ENCODE measurements around the gene JMJD4.

The JMJD4 gene

GRCh38 chr1:227778401-227778947 lies 43.4 kb upstream of the JMJD4 start:
- ChIA-PET CTCF (interaction anchor here (0.6 kb wide), 1 partner anchor 153 kb away, joined by 4 read pairs; no protein-coding TSS in a partner anchor), POLR2A (no interaction called here)
- no peak for DNase-seq
- no peak overlapping the region for H3K4me3 ChIP-seq (ENCODE audit: control insufficient read depth in 1 of 7, extremely low read depth in 1 of 7, insufficient read depth in 4 of 7, low read depth in 2 of 7, low read length in 6 of 7)
- peaks cover 7 to 30% (median 18%) of the 10 kb centered on the region in 4 experiments for H3K36me3 ChIP-seq (ENCODE audit: control insufficient read depth in 4 of 4, insufficient read depth in 4 of 4, low read length in 3 of 4)
- H3K27me3 ChIP-seq (replicated peaks in 2 of 5; ENCODE audit: control insufficient read depth in 4 of 5, insufficient read depth in 5 of 5, low read length in 4 of 5), result no peaks in the 10 kb centered on the region
- no peaks in the 10 kb centered on the region for H3K4me1 ChIP-seq (ENCODE audit: control extremely low read depth in 1 of 4, control insufficient read depth in 4 of 4, insufficient read depth in 4 of 4, low read length in 3 of 4)
- H3K27ac ChIP-seq (ENCODE audit: insufficient read depth in 1 of 2, low read depth in 1 of 2, low read length in 2 of 2, poor library complexity in 1 of 2, severe bottlenecking in 2 of 2), result no peak overlapping the region
- WGBS (ENCODE audit: insufficient coverage), result 93% methylated on average over 8 of the region's 8 CpGs
- no peaks in the 10 kb centered on the region for H3K9me3 ChIP-seq (ENCODE audit: control extremely low read depth in 1 of 5, control insufficient read depth in 4 of 5, insufficient read depth in 2 of 5, low read depth in 1 of 5, low read length in 4 of 5)

GRCh38 chr1:227777646-227778045 lies 42.5 kb upstream of the JMJD4 start:
- Histone ChIP-seq H3K27me3 (replicated peaks in 2 of 5; ENCODE audit: control insufficient read depth in 4 of 5, insufficient read depth in 5 of 5, low read length in 4 of 5) (no peaks in the 10 kb centered on the region), H3K9me3 (ENCODE audit: control extremely low read depth in 1 of 5, control insufficient read depth in 4 of 5, insufficient read depth in 2 of 5, low read depth in 1 of 5, low read length in 4 of 5) (no peaks in the 10 kb centered on the region), H3K36me3 (ENCODE audit: control insufficient read depth in 4 of 4, insufficient read depth in 4 of 4, low read length in 3 of 4) (peaks cover 7 to 30% (median 18%) of the 10 kb centered on the region in 4 experiments), H3K27ac (ENCODE audit: insufficient read depth in 1 of 2, low read depth in 1 of 2, low read length in 2 of 2, poor library complexity in 1 of 2, severe bottlenecking in 2 of 2) (no peak overlapping the region), H3K4me3 (ENCODE audit: control insufficient read depth in 1 of 7, extremely low read depth in 1 of 7, insufficient read depth in 4 of 7, low read depth in 2 of 7, low read length in 6 of 7) (no peak overlapping the region), H3K4me1 (ENCODE audit: control extremely low read depth in 1 of 4, control insufficient read depth in 4 of 4, insufficient read depth in 4 of 4, low read length in 3 of 4) (no peaks in the 10 kb centered on the region)
- CTCF ChIA-PET, result no interaction called here
- POLR2A ChIA-PET, result no interaction called here
- DNase-seq, result no peak
- no CpG with 5 or more reads among the region's 4 CpGs for WGBS (ENCODE audit: insufficient coverage)

GRCh38 chr1:227777156-227777555 lies 42.1 kb upstream of the JMJD4 start:
- H3K9me3 ChIP-seq (ENCODE audit: control extremely low read depth in 1 of 5, control insufficient read depth in 4 of 5, insufficient read depth in 2 of 5, low read depth in 1 of 5, low read length in 4 of 5), result no peaks in the 10 kb centered on the region
- CTCF ChIA-PET, result no interaction called here
- POLR2A ChIA-PET, result no interaction called here
- peaks cover 7 to 29% (median 18%) of the 10 kb centered on the region in 4 experiments for H3K36me3 ChIP-seq (ENCODE audit: control insufficient read depth in 4 of 4, insufficient read depth in 4 of 4, low read length in 3 of 4)
- WGBS (ENCODE audit: insufficient coverage), result 94% methylated on average over 9 of the region's 11 CpGs
- H3K27ac ChIP-seq (ENCODE audit: insufficient read depth in 1 of 2, low read depth in 1 of 2, low read length in 2 of 2, poor library complexity in 1 of 2, severe bottlenecking in 2 of 2), result no peak overlapping the region
- no peak for DNase-seq
- H3K4me1 ChIP-seq (ENCODE audit: control extremely low read depth in 1 of 4, control insufficient read depth in 4 of 4, insufficient read depth in 4 of 4, low read length in 3 of 4), result no peaks in the 10 kb centered on the region
- H3K27me3 ChIP-seq (replicated peaks in 2 of 5; ENCODE audit: control insufficient read depth in 4 of 5, insufficient read depth in 5 of 5, low read length in 4 of 5), result no peaks in the 10 kb centered on the region
- no peak overlapping the region for H3K4me3 ChIP-seq (ENCODE audit: control insufficient read depth in 1 of 7, extremely low read depth in 1 of 7, insufficient read depth in 4 of 7, low read depth in 2 of 7, low read length in 6 of 7)

GRCh38 chr1:227776331-227776771 lies 41.2 kb upstream of the JMJD4 start:
- no peak overlapping the region for H3K27ac ChIP-seq (ENCODE audit: insufficient read depth in 1 of 2, low read depth in 1 of 2, low read length in 2 of 2, poor library complexity in 1 of 2, severe bottlenecking in 2 of 2)
- POLR2A ChIA-PET, result no interaction called here
- H3K27me3 ChIP-seq (replicated peaks in 2 of 5; ENCODE audit: control insufficient read depth in 4 of 5, insufficient read depth in 5 of 5, low read length in 4 of 5), result no peaks in the 10 kb centered on the region
- H3K36me3 ChIP-seq (ENCODE audit: control insufficient read depth in 4 of 4, insufficient read depth in 4 of 4, low read length in 3 of 4), result peaks cover 7 to 32% (median 18%) of the 10 kb centered on the region in 4 experiments
- 93% methylated on average over 7 of the region's 7 CpGs for WGBS (ENCODE audit: insufficient coverage)
- no peak for DNase-seq
- no peaks in the 10 kb centered on the region for H3K9me3 ChIP-seq (ENCODE audit: control extremely low read depth in 1 of 5, control insufficient read depth in 4 of 5, insufficient read depth in 2 of 5, low read depth in 1 of 5, low read length in 4 of 5)
- H3K4me1 ChIP-seq (ENCODE audit: control extremely low read depth in 1 of 4, control insufficient read depth in 4 of 4, insufficient read depth in 4 of 4, low read length in 3 of 4), result no peaks in the 10 kb centered on the region
- no peak overlapping the region for H3K4me3 ChIP-seq (ENCODE audit: control insufficient read depth in 1 of 7, extremely low read depth in 1 of 7, insufficient read depth in 4 of 7, low read depth in 2 of 7, low read length in 6 of 7)
- CTCF ChIA-PET, result interaction anchor here (1.0 to 1.2 kb wide), 2 partner anchors 10 to 170 kb away, joined by 3 to 4 read pairs; no protein-coding TSS in a partner anchor

- 96% methylated on average over 10 of the region's 10 CpGs for WGBS (ENCODE audit: insufficient coverage)
- Histone ChIP-seq H3K27ac (ENCODE audit: insufficient read depth in 1 of 2, low read depth in 1 of 2, low read length in 2 of 2, poor library complexity in 1 of 2, severe bottlenecking in 2 of 2) (no peak overlapping the region), H3K9me3 (ENCODE audit: control extremely low read depth in 1 of 5, control insufficient read depth in 4 of 5, insufficient read depth in 2 of 5, low read depth in 1 of 5, low read length in 4 of 5) (no peaks in the 10 kb centered on the region), H3K4me3 (ENCODE audit: control insufficient read depth in 1 of 7, extremely low read depth in 1 of 7, insufficient read depth in 4 of 7, low read depth in 2 of 7, low read length in 6 of 7) (no peak overlapping the region), H3K4me1 (ENCODE audit: control extremely low read depth in 1 of 4, control insufficient read depth in 4 of 4, insufficient read depth in 4 of 4, low read length in 3 of 4) (no peaks in the 10 kb centered on the region), H3K27me3 (replicated peaks in 2 of 5; ENCODE audit: control insufficient read depth in 4 of 5, insufficient read depth in 5 of 5, low read length in 4 of 5) (no peaks in the 10 kb centered on the region), H3K36me3 (ENCODE audit: control insufficient read depth in 4 of 4, insufficient read depth in 4 of 4, low read length in 3 of 4) (peaks cover 7 to 27% (median 19%) of the 10 kb centered on the region in 4 experiments)
- DNase-seq, result no peak
- ChIA-PET CTCF (interaction anchor here (1.0 to 3.8 kb wide), 4 partner anchors 9 to 170 kb away, joined by 3 to 15 read pairs (median 4); no protein-coding TSS in a partner anchor), POLR2A (no interaction called here)
Measured at GRCh38 chr1:227775841-227776240, 40.7 kb upstream of the JMJD4 start.

GRCh38 chr1:227774821-227775661 lies 39.9 kb upstream of the JMJD4 start:
- no peak overlapping the region for H3K27ac ChIP-seq (ENCODE audit: insufficient read depth in 1 of 2, low read depth in 1 of 2, low read length in 2 of 2, poor library complexity in 1 of 2, severe bottlenecking in 2 of 2)
- no peaks in the 10 kb centered on the region for H3K27me3 ChIP-seq (replicated peaks in 2 of 5; ENCODE audit: control insufficient read depth in 4 of 5, insufficient read depth in 5 of 5, low read length in 4 of 5)
- no peak overlapping the region for H3K4me3 ChIP-seq (ENCODE audit: control insufficient read depth in 1 of 7, extremely low read depth in 1 of 7, insufficient read depth in 4 of 7, low read depth in 2 of 7, low read length in 6 of 7)
- WGBS (ENCODE audit: insufficient coverage), result 95% methylated on average over 40 of the region's 42 CpGs
- ChIA-PET POLR2A (no interaction called here), CTCF (interaction anchor here (1.0 to 3.8 kb wide), 4 partner anchors 8 to 171 kb away, joined by 3 to 15 read pairs (median 4); no protein-coding TSS in a partner anchor)
- no peaks in the 10 kb centered on the region for H3K4me1 ChIP-seq (ENCODE audit: control extremely low read depth in 1 of 4, control insufficient read depth in 4 of 4, insufficient read depth in 4 of 4, low read length in 3 of 4)
- H3K36me3 ChIP-seq (ENCODE audit: control insufficient read depth in 4 of 4, insufficient read depth in 4 of 4, low read length in 3 of 4), result peaks cover 7 to 29% (median 24%) of the 10 kb centered on the region in 4 experiments
- no peaks in the 10 kb centered on the region for H3K9me3 ChIP-seq (ENCODE audit: control extremely low read depth in 1 of 5, control insufficient read depth in 4 of 5, insufficient read depth in 2 of 5, low read depth in 1 of 5, low read length in 4 of 5)
- DNase-seq, result no peak

Data from common myeloid progenitor, CD34-positive (primary cell).